BJ (cell line): Measurements from ENCODE around the gene CD93. TPM values are rescaled to one million over a fixed set of nuclear protein-coding genes. Genes with fewer than 3 reads are reported as not detected.

ENCODE experiments used
- CTCF ChIA-PET: fragments of 350-600 bp; formaldehyde crosslinking; extraction: SDS; loops from one replicate; lab custom pipeline; 2021; ENCODE audit warnings: antibody characterized with exemption, inconsistent platforms; lab: Yijun Ruan, JAX
- POLR2A ChIA-PET: fragments of 300-600 bp; sonication (Branson Sonifier 250); formaldehyde crosslinking; extraction: SDS; loops from one replicate; lab custom pipeline; 2021; ENCODE audit warnings: antibody characterized with exemption; lab: Charles Lee
- DNase-seq: peaks from one replicate; pipeline ENCODE4 v3.0.0-alpha.2; 2011; ENCODE audit warnings: low read depth
- H3K27me3 ChIP-seq: 2 replicates; pipeline ENCODE4 v1.6.0; 2011; ENCODE audit warnings: low read length; ENCODE audit not compliant: control insufficient read depth, insufficient read depth
- H3K36me3 ChIP-seq: 2 replicates; pipeline ENCODE4 v1.5.1; 2011; ENCODE audit warnings: low read length; ENCODE audit not compliant: control insufficient read depth, insufficient read depth
- H3K4me3 ChIP-seq: 2 replicates; pipeline ENCODE4 v1.5.1; 2011; ENCODE audit warnings: low read depth, mild to moderate bottlenecking, control low read depth, low read length
- polyA plus RNA-seq: library from polyadenylated mRNA; depleted of rRNA; stranded (reverse); fragments of >200 nt; gene quantifications from 2 replicates; pipeline ENCODE4 v1.2.3, GENCODE V29; 2011
- TF ChIP-seq, protein P1 (sequence below): IDR thresholded peaks from 2 replicates; pipeline ENCODE4 v1.5.1; 2011; ENCODE audit warnings: low read depth, mild to moderate bottlenecking, control low read depth, inconsistent platforms, low read length, moderate library complexity; ENCODE audit not compliant: insufficient read depth

CD93 gene
- polyA plus RNA-seq, 1 experiment = not detected

DNA sequence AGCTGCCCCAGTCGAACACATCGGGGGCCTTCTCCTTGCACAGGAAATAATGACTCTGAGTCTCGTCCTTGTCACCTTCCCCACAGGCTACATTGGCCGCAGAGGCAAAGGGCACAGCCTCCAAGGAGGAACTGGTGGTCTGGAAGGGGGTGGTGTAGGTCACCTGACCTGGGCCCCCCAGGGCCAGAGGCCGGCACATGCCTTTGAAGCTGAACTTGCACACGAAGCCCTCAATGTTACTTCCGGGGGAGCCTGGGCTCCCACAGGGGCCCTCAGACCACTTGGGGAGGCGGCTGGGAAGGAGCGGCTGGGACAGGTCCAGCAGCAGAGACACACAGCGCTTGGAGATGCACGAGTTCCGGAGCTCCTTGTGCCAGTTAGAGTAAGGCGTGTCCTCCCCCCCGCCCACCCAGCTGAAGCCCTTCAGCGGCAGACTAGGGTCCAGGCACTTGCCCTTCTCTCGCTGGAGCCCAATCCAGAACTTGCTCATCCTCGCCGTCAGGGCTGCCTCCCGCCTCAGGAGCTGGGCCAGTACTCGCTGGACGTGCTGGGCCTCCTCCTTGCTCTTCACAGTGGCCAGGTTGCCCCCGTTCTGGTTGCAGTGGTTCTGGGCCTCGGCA lies 578 bp downstream of the CD93 start:
- CTCF ChIA-PET = no interaction called here
- TF ChIP-seq, protein P1, sequence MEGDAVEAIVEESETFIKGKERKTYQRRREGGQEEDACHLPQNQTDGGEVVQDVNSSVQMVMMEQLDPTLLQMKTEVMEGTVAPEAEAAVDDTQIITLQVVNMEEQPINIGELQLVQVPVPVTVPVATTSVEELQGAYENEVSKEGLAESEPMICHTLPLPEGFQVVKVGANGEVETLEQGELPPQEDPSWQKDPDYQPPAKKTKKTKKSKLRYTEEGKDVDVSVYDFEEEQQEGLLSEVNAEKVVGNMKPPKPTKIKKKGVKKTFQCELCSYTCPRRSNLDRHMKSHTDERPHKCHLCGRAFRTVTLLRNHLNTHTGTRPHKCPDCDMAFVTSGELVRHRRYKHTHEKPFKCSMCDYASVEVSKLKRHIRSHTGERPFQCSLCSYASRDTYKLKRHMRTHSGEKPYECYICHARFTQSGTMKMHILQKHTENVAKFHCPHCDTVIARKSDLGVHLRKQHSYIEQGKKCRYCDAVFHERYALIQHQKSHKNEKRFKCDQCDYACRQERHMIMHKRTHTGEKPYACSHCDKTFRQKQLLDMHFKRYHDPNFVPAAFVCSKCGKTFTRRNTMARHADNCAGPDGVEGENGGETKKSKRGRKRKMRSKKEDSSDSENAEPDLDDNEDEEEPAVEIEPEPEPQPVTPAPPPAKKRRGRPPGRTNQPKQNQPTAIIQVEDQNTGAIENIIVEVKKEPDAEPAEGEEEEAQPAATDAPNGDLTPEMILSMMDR = no peak
- Histone ChIP-seq H3K27me3 (no peaks in the 10 kb centered on the region), H3K36me3 (no peaks in the 10 kb centered on the region), H3K4me3 (no peak overlapping the region)
- no peak for DNase-seq
- POLR2A ChIA-PET = no interaction called here

DNA sequence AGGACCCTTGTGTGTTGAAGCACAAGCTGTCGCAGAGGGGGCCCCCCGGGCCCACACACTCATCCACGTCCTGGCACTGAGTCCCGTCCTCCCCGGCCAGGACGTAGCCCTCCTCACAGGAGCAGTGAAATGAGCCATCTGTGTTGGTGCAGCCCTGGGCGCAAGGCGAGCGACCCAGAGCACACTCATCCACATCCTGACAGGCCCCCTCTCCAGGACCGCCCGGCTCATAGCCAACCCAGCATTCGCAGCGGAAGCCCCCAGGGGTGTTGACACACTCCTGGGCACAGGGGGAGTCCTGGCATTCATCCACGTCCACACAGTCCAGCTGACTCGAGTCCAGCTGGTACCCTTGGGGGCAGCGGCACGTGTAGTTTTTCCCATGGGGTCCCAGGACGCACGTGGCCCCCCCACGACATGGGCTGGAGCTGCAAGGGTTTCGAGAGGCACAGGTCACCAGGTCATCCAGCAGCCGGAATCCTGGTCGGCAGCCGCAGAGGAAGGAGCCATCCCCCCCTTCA lies 1.2 kb downstream of the CD93 start:
- no peak for DNase-seq
- Histone ChIP-seq H3K36me3 (no peaks in the 10 kb centered on the region), H3K27me3 (no peaks in the 10 kb centered on the region), H3K4me3 (no peak overlapping the region)
- ChIA-PET CTCF (no interaction called here), POLR2A (no interaction called here)
- TF ChIP-seq, protein P1 = no peak

DNA sequence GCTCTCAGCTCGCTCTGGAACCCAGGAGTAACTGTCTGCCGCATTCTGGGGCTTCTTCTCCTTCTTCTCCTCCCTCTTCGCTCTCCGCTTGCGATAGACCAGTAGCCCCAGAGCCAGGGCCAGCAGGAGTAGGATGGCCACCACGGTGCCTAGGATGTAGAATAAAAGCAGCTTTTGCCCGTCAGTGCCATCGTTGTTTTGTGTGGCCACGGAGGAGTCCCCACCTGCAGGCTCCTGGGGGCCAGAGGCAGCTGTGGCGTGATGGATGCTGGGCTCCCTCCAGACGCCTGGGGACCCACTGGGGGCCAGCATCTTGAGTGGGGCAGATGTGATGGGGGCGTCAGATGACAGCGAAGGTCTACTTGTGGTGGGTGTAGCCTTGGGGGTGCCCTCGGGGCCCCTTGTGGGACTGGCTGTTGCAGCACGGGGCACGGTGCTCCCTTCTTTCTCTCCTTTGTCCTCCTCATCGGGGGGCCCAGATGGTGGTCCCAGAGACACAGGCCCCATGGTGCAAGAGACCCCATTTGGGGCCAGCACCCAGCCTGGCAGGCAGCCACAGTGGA lies 1.8 kb downstream of the CD93 start:
- DNase-seq = no peak
- POLR2A ChIA-PET = no interaction called here
- TF ChIP-seq, protein P1 = no peak
- Histone ChIP-seq H3K27me3 (no peaks in the 10 kb centered on the region; the same call in 1 of the 2 replicates), H3K4me3 (no peak overlapping the region), H3K36me3 (no peaks in the 10 kb centered on the region)
- CTCF ChIA-PET = no interaction called here

DNA sequence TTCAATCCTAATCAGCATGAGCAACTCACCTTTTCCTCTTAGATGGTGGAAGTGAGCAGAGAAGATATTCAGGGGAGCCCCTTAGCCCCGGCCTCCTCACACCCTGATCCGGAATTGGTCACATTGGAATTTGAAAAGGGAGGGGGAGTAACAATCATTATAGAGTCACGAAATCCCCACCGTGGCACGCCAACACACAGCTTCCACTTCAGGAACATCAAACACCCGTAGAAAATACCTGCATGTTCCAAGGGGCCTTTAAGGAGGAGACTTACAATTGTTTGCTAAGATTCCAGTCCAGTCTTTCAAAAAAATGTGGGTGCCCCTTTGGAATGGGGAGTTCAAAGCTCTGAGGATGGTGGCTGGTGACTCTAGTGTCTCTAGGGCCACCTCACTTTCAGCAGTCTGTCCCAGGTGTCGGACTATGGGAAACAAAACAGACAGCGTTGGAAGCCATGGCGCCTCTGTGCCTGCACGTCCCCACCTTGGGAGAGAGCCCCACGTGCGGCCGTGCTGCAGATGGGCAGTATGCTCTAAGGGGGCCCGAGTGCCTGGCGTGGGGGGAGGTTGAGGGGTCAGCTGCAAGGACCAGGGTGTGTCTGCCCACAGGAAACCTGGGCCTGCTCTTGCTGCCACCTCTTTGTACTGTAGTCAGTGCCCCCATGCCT lies 2.4 kb downstream of the CD93 start:
- Histone ChIP-seq H3K36me3 (no peaks in the 10 kb centered on the region), H3K4me3 (no peak overlapping the region), H3K27me3 (no peaks in the 10 kb centered on the region; the same call in 1 of the 2 replicates)
- CTCF ChIA-PET = no interaction called here
- TF ChIP-seq, protein P1 = no peak
- DNase-seq = no peak
- POLR2A ChIA-PET = no interaction called here

DNA sequence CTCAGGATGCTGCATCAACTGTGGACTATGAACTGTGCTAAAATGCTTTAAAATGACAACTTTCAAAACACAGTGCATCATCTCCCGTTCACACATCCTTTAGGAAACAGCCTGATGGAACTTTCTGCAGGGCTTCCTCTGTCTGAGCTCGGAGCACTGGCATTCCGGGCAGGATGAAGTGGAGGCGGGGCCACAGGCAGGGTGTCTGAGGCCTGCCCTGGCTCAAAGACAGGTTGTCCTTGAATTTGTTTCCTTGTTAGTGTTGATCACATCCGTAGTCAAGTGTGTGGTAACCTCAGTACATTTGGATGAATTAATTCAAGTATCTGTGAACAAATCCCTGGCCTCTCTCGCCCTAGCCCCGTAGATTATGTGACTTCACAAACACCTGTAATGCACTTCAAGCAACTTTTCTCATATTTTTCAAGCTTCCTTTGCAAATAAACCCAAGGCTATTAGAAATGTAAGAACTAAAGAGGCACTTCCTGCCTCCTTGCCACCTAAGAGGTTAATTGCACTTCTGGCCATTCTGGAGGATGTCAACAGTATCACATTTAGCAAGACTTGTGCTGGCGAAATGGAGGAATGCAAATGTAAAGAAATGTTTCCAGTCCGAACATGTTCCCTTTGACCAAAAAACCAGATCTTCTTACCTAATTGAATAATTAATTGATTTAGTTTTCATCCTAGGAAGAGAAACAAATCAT lies 3.1 kb downstream of the CD93 start:
- Histone ChIP-seq H3K36me3 (no peaks in the 10 kb centered on the region), H3K4me3 (no peak overlapping the region), H3K27me3 (no peaks in the 10 kb centered on the region; the same call in 1 of the 2 replicates)
- ChIA-PET POLR2A (no interaction called here), CTCF (no interaction called here)
- TF ChIP-seq, protein P1 = no peak
- no peak for DNase-seq
